Nephron (organoid): ENCODE measurements around the gene RFTN1.

Experiments
- H3K27ac Mint-ChIP-seq, 3 experiments: 2 replicates each; pipeline ENCODE4 v1.8.0; 2020; ENCODE audit warnings: mixed read lengths in 3 of 3, mild to moderate bottlenecking in 2 of 3, moderate library complexity in 1 of 3
- H3K27me3 Mint-ChIP-seq: 2 replicates; pipeline ENCODE4 v1.8.0; 2021; ENCODE audit warnings: low read depth, mild to moderate bottlenecking, moderate library complexity, mixed read lengths
- H3K36me3 Mint-ChIP-seq: 2 replicates; pipeline ENCODE4 v1.8.0; 2020; ENCODE audit warnings: low read depth, mixed read lengths
- H3K4me1 Mint-ChIP-seq: 2 replicates; pipeline ENCODE4 v1.8.0; 2020; ENCODE audit warnings: mixed read lengths
- H3K4me3 Mint-ChIP-seq, 3 experiments: 2 replicates each; pipeline ENCODE4 v1.8.0; 2020; ENCODE audit warnings: mild to moderate bottlenecking in 3 of 3, mixed read lengths in 3 of 3, moderate library complexity in 2 of 3
- H3K9me3 Mint-ChIP-seq: 2 replicates; pipeline ENCODE4 v1.8.0; 2020; ENCODE audit warnings: mixed read lengths
- TF ChIP-seq, protein P1 (sequence below), 3 experiments: fragments of 200-600 bp; sonication (generic); IDR thresholded peaks; one replicate each; pipeline ENCODE4 v1.5.0; 2021; ENCODE audit warnings: antibody characterized with exemption in 3 of 3; ENCODE audit not compliant: unreplicated experiment in 3 of 3

RFTN1 gene

GRCh38 chr3:16280671-16281070 is 232.8 kb downstream of the RFTN1 start:
- TF ChIP-seq, protein P1, sequence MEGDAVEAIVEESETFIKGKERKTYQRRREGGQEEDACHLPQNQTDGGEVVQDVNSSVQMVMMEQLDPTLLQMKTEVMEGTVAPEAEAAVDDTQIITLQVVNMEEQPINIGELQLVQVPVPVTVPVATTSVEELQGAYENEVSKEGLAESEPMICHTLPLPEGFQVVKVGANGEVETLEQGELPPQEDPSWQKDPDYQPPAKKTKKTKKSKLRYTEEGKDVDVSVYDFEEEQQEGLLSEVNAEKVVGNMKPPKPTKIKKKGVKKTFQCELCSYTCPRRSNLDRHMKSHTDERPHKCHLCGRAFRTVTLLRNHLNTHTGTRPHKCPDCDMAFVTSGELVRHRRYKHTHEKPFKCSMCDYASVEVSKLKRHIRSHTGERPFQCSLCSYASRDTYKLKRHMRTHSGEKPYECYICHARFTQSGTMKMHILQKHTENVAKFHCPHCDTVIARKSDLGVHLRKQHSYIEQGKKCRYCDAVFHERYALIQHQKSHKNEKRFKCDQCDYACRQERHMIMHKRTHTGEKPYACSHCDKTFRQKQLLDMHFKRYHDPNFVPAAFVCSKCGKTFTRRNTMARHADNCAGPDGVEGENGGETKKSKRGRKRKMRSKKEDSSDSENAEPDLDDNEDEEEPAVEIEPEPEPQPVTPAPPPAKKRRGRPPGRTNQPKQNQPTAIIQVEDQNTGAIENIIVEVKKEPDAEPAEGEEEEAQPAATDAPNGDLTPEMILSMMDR (IDR thresholded peaks at IDR 0.05; ENCODE audit: unreplicated experiment in 3 of 3): no peak
- H3K27me3 Mint-ChIP-seq: no peaks in the 10 kb centered on the region
- H3K9me3 Mint-ChIP-seq: no peaks in the 10 kb centered on the region
- H3K4me3 Mint-ChIP-seq: no peak overlapping the region
- H3K4me1 Mint-ChIP-seq: peaks cover 6% of the 10 kb centered on the region
- no peak overlapping the region for H3K27ac Mint-ChIP-seq
- peaks cover 13% of the 10 kb centered on the region for H3K36me3 Mint-ChIP-seq

DNA sequence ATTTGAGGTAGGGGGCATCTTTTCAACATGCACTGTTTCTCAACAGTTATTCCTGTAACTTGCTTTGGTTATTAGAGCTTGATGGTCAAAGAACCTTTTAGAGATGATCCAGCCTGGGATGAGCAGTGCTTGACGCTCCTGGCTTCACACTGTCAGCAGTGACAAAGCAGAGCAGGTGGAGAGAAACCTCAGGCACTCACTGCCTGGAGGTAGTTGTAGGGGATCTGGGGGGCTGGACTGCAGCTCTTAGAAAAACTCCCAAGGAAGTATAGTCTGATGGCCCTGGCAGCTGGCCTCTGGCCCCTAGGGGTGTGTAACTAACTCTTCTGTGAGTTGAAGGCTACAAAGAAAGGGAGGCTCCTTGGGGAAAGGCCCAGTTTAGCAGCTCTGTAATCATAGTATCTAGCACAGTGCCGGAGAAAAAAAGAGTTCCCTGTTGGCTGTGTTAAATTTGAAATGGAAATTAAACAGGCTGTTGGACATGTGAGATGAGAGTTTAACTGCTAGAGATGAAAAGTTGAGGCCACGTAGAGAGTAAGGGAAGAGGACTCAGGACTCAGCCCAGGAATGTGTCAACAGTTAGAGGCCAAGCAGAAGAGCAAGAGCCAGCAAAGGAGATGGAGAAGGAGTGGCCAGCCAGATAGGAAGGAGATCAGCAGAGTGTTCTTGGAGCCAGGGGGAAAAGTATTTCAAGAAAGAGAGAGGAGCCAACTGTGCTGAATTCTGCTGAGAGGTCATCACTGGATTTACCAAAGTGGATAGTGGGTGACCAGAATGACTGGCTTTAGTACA is 234.3 kb downstream of the RFTN1 start:
- H3K4me3 Mint-ChIP-seq: no peak overlapping the region
- TF ChIP-seq, protein P1 (IDR thresholded peaks at IDR 0.05; ENCODE audit: unreplicated experiment in 3 of 3): no peak
- no peaks in the 10 kb centered on the region for H3K27me3 Mint-ChIP-seq
- peaks cover 6% of the 10 kb centered on the region for H3K4me1 Mint-ChIP-seq
- peaks cover 13% of the 10 kb centered on the region for H3K36me3 Mint-ChIP-seq
- no peak overlapping the region for H3K27ac Mint-ChIP-seq
- H3K9me3 Mint-ChIP-seq: no peaks in the 10 kb centered on the region

DNA sequence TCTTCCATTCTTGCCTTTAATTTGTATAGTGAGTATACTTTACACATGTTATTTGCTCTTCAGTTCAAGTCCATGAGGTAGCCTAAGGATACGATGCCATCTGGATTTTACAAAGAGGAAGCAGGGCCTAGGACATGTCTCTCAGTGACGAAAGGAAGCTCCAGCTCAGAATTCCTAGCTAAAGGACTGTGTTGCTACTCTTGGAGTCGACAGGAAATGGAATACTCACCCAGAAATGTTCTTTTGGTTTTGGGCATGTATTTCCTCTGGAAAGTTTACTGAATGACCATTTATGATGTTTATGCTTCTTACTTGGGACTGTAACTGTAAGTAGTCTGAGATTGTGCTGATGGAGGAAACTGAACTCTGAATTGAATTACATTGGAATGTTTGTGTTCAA is 236.0 kb downstream of the RFTN1 start:
- no peaks in the 10 kb centered on the region for H3K27me3 Mint-ChIP-seq
- no peaks in the 10 kb centered on the region for H3K9me3 Mint-ChIP-seq
- H3K27ac Mint-ChIP-seq: no peak overlapping the region
- TF ChIP-seq, protein P1 (IDR thresholded peaks at IDR 0.05; ENCODE audit: unreplicated experiment in 3 of 3): no peak
- peaks cover 6% of the 10 kb centered on the region for H3K4me1 Mint-ChIP-seq
- H3K36me3 Mint-ChIP-seq: peaks cover 14% of the 10 kb centered on the region
- H3K4me3 Mint-ChIP-seq: no peak overlapping the region

DNA sequence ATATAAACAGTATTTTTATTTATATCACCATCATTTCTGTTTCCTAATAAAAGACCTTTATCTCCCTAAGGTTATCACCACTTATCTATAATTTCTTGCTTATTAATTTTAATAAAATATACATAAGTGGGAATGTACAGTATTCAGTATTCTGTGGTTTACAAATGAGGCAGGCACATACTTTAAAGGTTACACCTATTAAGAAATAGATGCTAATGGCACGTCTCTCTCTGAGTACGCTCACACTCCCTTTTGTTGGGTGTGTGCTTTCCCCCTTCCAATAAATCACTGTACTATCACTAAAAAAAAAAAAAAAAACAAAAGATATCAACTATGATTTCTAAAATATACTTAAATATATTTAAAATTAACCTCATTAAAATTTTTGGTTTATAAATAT is 239.6 kb downstream of the RFTN1 start:
- Mint-ChIP-seq H3K9me3 (no peaks in the 10 kb centered on the region), H3K27me3 (no peaks in the 10 kb centered on the region), H3K36me3 (peaks cover 30% of the 10 kb centered on the region), H3K27ac (no peak overlapping the region), H3K4me1 (peaks cover 6% of the 10 kb centered on the region), H3K4me3 (no peak overlapping the region)
- TF ChIP-seq, protein P1 (IDR thresholded peaks at IDR 0.05; ENCODE audit: unreplicated experiment in 3 of 3): no peak

DNA sequence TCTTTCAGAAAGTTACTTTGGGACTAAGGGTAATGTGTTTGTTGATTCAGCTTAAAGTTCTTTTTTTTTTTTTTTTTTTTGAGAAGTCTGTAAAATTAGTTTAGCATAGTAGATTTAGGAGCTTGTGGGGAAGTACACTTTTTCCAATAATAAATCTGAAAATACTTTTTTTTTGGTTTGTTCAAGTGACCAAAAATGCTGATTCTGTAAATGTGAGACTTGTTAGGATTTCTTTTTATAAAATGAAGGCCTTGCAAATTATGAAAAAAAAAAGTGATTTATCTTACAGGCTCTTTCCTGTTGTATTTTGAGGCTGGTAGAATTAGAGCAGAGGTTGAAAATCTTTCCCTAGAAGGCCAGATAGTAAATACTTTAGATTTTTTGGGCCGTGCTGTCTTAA is 240.9 kb downstream of the RFTN1 start:
- no peaks in the 10 kb centered on the region for H3K9me3 Mint-ChIP-seq
- H3K36me3 Mint-ChIP-seq: peaks cover 27% of the 10 kb centered on the region
- H3K27me3 Mint-ChIP-seq: no peaks in the 10 kb centered on the region
- H3K4me1 Mint-ChIP-seq: peaks cover 5% of the 10 kb centered on the region
- TF ChIP-seq, protein P1 (IDR thresholded peaks at IDR 0.05; ENCODE audit: unreplicated experiment in 3 of 3): no peak
- no peak overlapping the region for H3K4me3 Mint-ChIP-seq
- H3K27ac Mint-ChIP-seq: no peak overlapping the region

- H3K4me3 Mint-ChIP-seq: no peak overlapping the region
- TF ChIP-seq, protein P1 (IDR thresholded peaks at IDR 0.05; ENCODE audit: unreplicated experiment in 3 of 3): no peak
- H3K4me1 Mint-ChIP-seq: peaks cover 13% of the 10 kb centered on the region
- no peaks in the 10 kb centered on the region for H3K27me3 Mint-ChIP-seq
- no peak overlapping the region for H3K27ac Mint-ChIP-seq
- H3K36me3 Mint-ChIP-seq: peaks cover 26% of the 10 kb centered on the region
- no peaks in the 10 kb centered on the region for H3K9me3 Mint-ChIP-seq
Observed at GRCh38 chr3:16270855-16271254, 242.6 kb downstream of the RFTN1 start.
